Naive B cell (primary cell): ENCODE measurements around the gene FRAS1. TPM values are rescaled to one million over a fixed set of nuclear protein-coding genes. Genes with fewer than 3 reads are reported as not detected.

Experiments used
- ATAC-seq, 2 donors: fragments of 150-1000 bp; cut with Tn5 transposase; 2 replicates each; pipeline ENCODE4 v1.10.0; 2021; ENCODE audit warnings: low read depth in 2 of 2, mild to moderate bottlenecking in 2 of 2, moderate library complexity in 2 of 2
- DNase-seq: peaks from one replicate; pipeline ENCODE4 v3.0.0; 2022
- H3K27ac Mint-ChIP-seq, 6 donors: one replicate each; pipeline ENCODE4 v1.8.0; 2020 to 2022; ENCODE audit warnings: mild to moderate bottlenecking in 6 of 6, mixed read lengths in 6 of 6, moderate library complexity in 5 of 6, inconsistent platforms in 2 of 6
- H3K27me3 Mint-ChIP-seq, 3 donors: one replicate each; pipeline ENCODE4 v1.8.0; 2021 to 2022; ENCODE audit warnings: mixed read lengths in 3 of 3, mild to moderate bottlenecking in 1 of 3
- H3K36me3 Mint-ChIP-seq, 2 donors: one replicate each; pipeline ENCODE4 v1.8.0; 2020 to 2022; ENCODE audit warnings: mixed read lengths in 2 of 2, inconsistent platforms in 1 of 2, mild to moderate bottlenecking in 1 of 2
- H3K4me1 Mint-ChIP-seq, 3 donors: one replicate each; pipeline ENCODE4 v1.8.0; 2020 to 2022; ENCODE audit warnings: mixed read lengths in 3 of 3, inconsistent platforms in 1 of 3, mild to moderate bottlenecking in 1 of 3, moderate library complexity in 1 of 3
- H3K4me3 Mint-ChIP-seq, 8 donors: one replicate each; pipeline ENCODE4 v1.8.0; 2020 to 2022; ENCODE audit warnings: mild to moderate bottlenecking in 8 of 8, mixed read lengths in 8 of 8, moderate library complexity in 8 of 8, inconsistent platforms in 2 of 8
- H3K9me3 Mint-ChIP-seq, 7 donors: one replicate each; pipeline ENCODE4 v1.8.0; 2020 to 2022; ENCODE audit warnings: mixed read lengths in 7 of 7, mild to moderate bottlenecking in 5 of 7, inconsistent platforms in 2 of 7, moderate library complexity in 1 of 7
- polyA plus RNA-seq, 6 donors: library from polyadenylated mRNA; unstranded; fragments of 300-500 nt; fragmentation: Illumina TruSeq; gene quantifications; one replicate each; pipeline ENCODE4 v1.2.3, GENCODE V29; 2021; ENCODE audit warnings: low read depth in 6 of 6

Gene FRAS1
- polyA plus RNA-seq, 6 donors from 2014 or later, result 0.01 to 0.09 TPM; not detected in 4

DNA sequence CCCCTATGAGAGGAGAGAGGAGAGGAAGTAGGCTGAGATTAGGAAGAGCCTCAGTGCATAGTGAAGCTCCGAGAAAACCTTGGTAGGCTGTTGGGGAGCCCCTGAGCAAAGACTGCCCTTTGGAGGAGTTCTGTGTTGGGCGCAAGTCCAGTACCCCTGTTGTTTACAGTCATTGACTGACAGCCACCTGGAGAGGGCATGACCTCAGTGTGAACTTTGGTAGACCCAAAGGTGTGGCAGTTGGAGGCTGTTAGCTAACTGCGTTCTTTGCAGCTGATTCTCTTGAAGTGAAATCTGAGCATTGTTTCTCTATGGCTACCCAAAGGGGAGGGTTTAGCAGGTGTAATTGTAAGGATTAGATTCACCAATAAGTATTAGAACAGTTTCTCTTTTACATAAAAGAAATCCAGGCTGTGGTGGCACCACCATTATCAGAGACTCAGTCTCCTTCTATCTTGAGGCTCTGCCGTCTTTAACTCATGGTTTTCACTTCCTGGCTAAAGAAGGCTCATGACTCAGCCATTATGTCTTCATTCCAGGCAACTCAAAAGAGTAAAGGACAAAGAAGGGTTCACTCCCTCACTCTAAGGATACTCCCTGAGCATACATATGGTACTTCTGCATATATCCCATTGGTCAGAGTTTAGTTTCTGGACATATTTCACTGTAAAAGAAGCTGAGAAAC is 527.9 kb downstream of the FRAS1 start:
- ATAC-seq, result no peak
- no peaks in the 10 kb centered on the region for H3K27me3 Mint-ChIP-seq
- DNase-seq, result no peak
- peak overlapping the region in 1 of 6 donors; percentile 9 for H3K27ac Mint-ChIP-seq
- peaks cover 0 to 3% (median 0%) of the 10 kb centered on the region in 7 donors for H3K9me3 Mint-ChIP-seq
- H3K36me3 Mint-ChIP-seq, result no peaks in the 10 kb centered on the region
- H3K4me1 Mint-ChIP-seq, result peaks cover 6 to 16% (median 12%) of the 10 kb centered on the region in 3 donors
- no peak overlapping the region for H3K4me3 Mint-ChIP-seq

GRCh38 chr4:78585633-78586032 is 528.5 kb downstream of the FRAS1 start:
- H3K4me1 Mint-ChIP-seq, result peaks cover 6 to 16% (median 12%) of the 10 kb centered on the region in 3 donors
- peaks cover 0 to 3% (median 0%) of the 10 kb centered on the region in 7 donors for H3K9me3 Mint-ChIP-seq
- no peaks in the 10 kb centered on the region for H3K36me3 Mint-ChIP-seq
- H3K27ac Mint-ChIP-seq, result peak overlapping the region in 1 of 6 donors; percentile 9
- ATAC-seq (no peak), DNase-seq (no peak)
- H3K27me3 Mint-ChIP-seq, result no peaks in the 10 kb centered on the region
- H3K4me3 Mint-ChIP-seq, result no peak overlapping the region

- Mint-ChIP-seq H3K27ac (peak overlapping the region in 4 of 6 donors; percentile 8 to 86 (median 28)), H3K9me3 (peaks cover 0 to 3% (median 0%) of the 10 kb centered on the region in 7 donors), H3K36me3 (no peaks in the 10 kb centered on the region), H3K4me3 (peak overlapping the region in 1 of 8 donors; percentile 25), H3K4me1 (peaks cover 11 to 19% (median 16%) of the 10 kb centered on the region in 3 donors), H3K27me3 (no peaks in the 10 kb centered on the region)
- peak; percentile 31 for DNase-seq
- peak; percentile 83 to 87 for ATAC-seq
These were observed 531.9 kb downstream of the FRAS1 start for GRCh38 chr4:78588894-78589545.

- peaks cover 11 to 19% (median 16%) of the 10 kb centered on the region in 3 donors for H3K4me1 Mint-ChIP-seq
- ATAC-seq, result no peak
- no peak overlapping the region for H3K4me3 Mint-ChIP-seq
- no peak overlapping the region for H3K27ac Mint-ChIP-seq
- H3K27me3 Mint-ChIP-seq, result no peaks in the 10 kb centered on the region
- no peak for DNase-seq
- no peaks in the 10 kb centered on the region for H3K9me3 Mint-ChIP-seq
- H3K36me3 Mint-ChIP-seq, result peaks cover 0 to 5% of the 10 kb centered on the region in 2 donors
These were observed 534.3 kb downstream of the FRAS1 start for GRCh38 chr4:78591404-78591803.

- no peaks in the 10 kb centered on the region for H3K9me3 Mint-ChIP-seq
- H3K27ac Mint-ChIP-seq, result peak overlapping the region in 1 of 6 donors; percentile 28
- H3K36me3 Mint-ChIP-seq, result peaks cover 0 to 5% of the 10 kb centered on the region in 2 donors
- peaks cover 11 to 19% (median 16%) of the 10 kb centered on the region in 3 donors for H3K4me1 Mint-ChIP-seq
- H3K4me3 Mint-ChIP-seq, result no peak overlapping the region
- DNase-seq (no peak), ATAC-seq (peak in 1 of 2 donors; percentile 16)
- no peaks in the 10 kb centered on the region for H3K27me3 Mint-ChIP-seq
These were observed 535.1 kb downstream of the FRAS1 start for GRCh38 chr4:78592088-78592783.

Other genes starting within 250 kb of the FRAS1 start
- gene CNOT6L, start 238.0 kb upstream of the FRAS1 start, polyA plus RNA-seq, result 10 to 100 TPM; 45.0 to 63.8 (median 53.0) TPM
- 10 to 100 TPM; 22.3 to 30.9 (median 23.6) TPM for gene MRPL1, start 194.5 kb upstream of the FRAS1 start, polyA plus RNA-seq